Measurements from ENCODE around the gene ZSCAN10. TPM values are rescaled to one million over a fixed set of nuclear protein-coding genes. Genes with fewer than 3 reads are reported as not detected.

Gene ZSCAN10
- total and polyA plus RNA-seq, 2 of the 13 experiments (the other 11 are each of a cell fraction or from before 2014, with no cell fraction given): not detected

- TF ChIP-seq BRCA1 (CRISPR knock-in tag; IDR thresholded peaks at IDR 0.05): no peak
- TF ChIP-seq E2F1 (CRISPR knock-in tag; IDR thresholded peaks at IDR 0.05): no peak
Measured at GRCh38 chr16:3097266-3097665, 1.8 kb downstream of the ZSCAN10 start (continued).

- H3K27me3 ChIP-seq (ENCODE audit: control insufficient read depth in 1 of 2, insufficient read depth in 2 of 2, low read length in 2 of 2): peaks cover 0 to 24% of the 10 kb centered on the region in 2 experiments; a peak in 2 of 5 replicates
- ChIA-PET CTCF (ENCODE audit: low intra/inter-chr PET ratio, low total read pairs) (interaction anchor here (1.4 kb wide), 1 partner anchor 36 kb away, joined by 7 read pairs; no protein-coding TSS in a partner anchor), POLR2A (interaction anchor here (3.3 kb wide), 1 partner anchor 31 kb away, joined by 13 read pairs; the partner anchor contains the start of gene IL32)
- FAIRE-seq: no peak
- DNase-seq (ENCODE audit: low spot score): no peak
- H2AFZ ChIP-seq (ENCODE audit: low read length): no peak overlapping the region
- no peaks in the 10 kb centered on the region for H3K36me3 ChIP-seq (replicated peaks in 1 of 2; ENCODE audit: control insufficient read depth in 1 of 2, insufficient read depth in 2 of 2, low read length in 2 of 2)
- no peak overlapping the region for H3K9ac ChIP-seq (ENCODE audit: insufficient read depth, low read depth, low read length)
- peaks cover 42% of the 10 kb centered on the region for H3K4me1 ChIP-seq (ENCODE audit: insufficient read depth, low read length)
- ATAC-seq: no peak
- no peaks in the 10 kb centered on the region for H4K20me1 ChIP-seq (ENCODE audit: insufficient read depth, low read length)
- H3K4me2 ChIP-seq (ENCODE audit: low read depth, low read length): no peak overlapping the region
- BruUV-seq (replicated peaks): no TSS peak
- H3K27ac ChIP-seq (ENCODE audit: extremely low read length, insufficient read depth, low read length): no peak overlapping the region
- TF ChIP-seq ZBTB40 (IDR thresholded peaks at IDR 0.05) (no peak), ZBTB40 (CRISPR knock-in tag; IDR thresholded peaks at IDR 0.05) (no peak), FOSL2 (CRISPR knock-in tag; IDR thresholded peaks at IDR 0.05) (peak; percentile 58), ZNF34 (CRISPR knock-in tag; IDR thresholded peaks at IDR 0.05; ENCODE audit: borderline replicate concordance) (no peak), RXRB (CRISPR knock-in tag; IDR thresholded peaks at IDR 0.05; ENCODE audit: borderline replicate concordance) (no peak), PHF8 (CRISPR knock-in tag; IDR thresholded peaks at IDR 0.05) (no peak), ZKSCAN1 (IDR thresholded peaks at IDR 0.05; ENCODE audit: low read length) (peak; percentile 73; the same call in 1 of the 2 replicates), ZNF772 (CRISPR knock-in tag; IDR thresholded peaks at IDR 0.05) (no peak), ZNF629 (CRISPR knock-in tag; conservative IDR thresholded peaks at IDR 0.05) (peak; percentile 79)
- in situ Hi-C loops (cut with HindIII; ENCODE audit: extremely low pct_ligation_motif_present, low pct_unique_long_range_greater_than_20kb) (no loop called here), intact Hi-C loops (cut with micrococcal nuclease; ENCODE audit: unreplicated experiment) (loop anchor here (5.0 kb wide), 1 partner anchor 36 kb away; no protein-coding TSS in a partner anchor)
- no peaks in the 10 kb centered on the region for H3K9me3 ChIP-seq (ENCODE audit: low read length)
- WGBS (ENCODE audit: low lambda C conversion rate): 43% methylated on average over 2 of the region's 6 CpGs
- H3K4me3 ChIP-seq (replicated peaks in 1 of 3; ENCODE audit: insufficient read depth in 1 of 3, low read depth in 2 of 3, low read length in 3 of 3): no peak overlapping the region
- H3K79me2 ChIP-seq (ENCODE audit: insufficient read depth, low read length): no peaks in the 10 kb centered on the region
Measured at GRCh38 chr16:3096362-3096761, 2.7 kb downstream of the ZSCAN10 start.
